VCaP (cell line): ENCODE results near the gene SLC15A3.

Source experiments
- H3K27ac ChIP-seq: fragments of 450-650 bp; 2 replicates; pipeline ENCODE4 v1.5.1; 2017
- TF ChIP-seq, protein P1 (sequence below): fragments of 450-650 bp; conservative IDR thresholded peaks from 2 replicates; pipeline ENCODE4 v1.5.1; 2017; ENCODE audit warnings: mild to moderate bottlenecking, moderate library complexity

Gene SLC15A3

DNA sequence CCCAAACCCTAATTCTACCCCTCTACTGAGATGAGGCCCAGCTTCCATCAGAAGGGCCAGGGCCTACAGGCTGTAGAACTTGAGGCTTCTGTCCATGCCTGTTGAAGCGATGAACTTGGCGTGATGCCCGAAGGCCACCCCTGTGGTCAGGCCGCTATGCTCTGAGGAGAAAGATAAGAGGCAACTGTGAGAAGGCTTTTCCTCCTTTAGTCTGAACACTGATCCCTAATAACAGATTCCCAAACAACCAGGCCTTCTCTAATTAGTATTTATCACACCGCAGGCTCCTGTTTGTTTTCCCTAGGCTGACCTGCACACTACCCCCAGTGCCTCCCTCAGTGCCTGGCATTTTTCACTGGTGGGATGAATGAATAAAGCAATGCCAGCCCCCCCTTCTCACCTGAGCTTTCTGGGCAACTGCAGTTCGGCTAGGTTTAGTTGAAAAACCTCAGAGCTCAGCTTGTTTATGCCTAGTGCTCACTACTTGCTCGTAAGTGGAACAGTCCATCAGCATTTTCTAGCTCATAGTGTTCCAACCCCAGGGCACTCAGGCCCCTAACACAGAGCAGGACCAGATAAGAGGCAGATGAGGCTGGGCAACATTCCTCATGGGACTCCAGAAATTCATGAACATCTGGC is 60.8 kb downstream of the SLC15A3 start:
- TF ChIP-seq, protein P1, sequence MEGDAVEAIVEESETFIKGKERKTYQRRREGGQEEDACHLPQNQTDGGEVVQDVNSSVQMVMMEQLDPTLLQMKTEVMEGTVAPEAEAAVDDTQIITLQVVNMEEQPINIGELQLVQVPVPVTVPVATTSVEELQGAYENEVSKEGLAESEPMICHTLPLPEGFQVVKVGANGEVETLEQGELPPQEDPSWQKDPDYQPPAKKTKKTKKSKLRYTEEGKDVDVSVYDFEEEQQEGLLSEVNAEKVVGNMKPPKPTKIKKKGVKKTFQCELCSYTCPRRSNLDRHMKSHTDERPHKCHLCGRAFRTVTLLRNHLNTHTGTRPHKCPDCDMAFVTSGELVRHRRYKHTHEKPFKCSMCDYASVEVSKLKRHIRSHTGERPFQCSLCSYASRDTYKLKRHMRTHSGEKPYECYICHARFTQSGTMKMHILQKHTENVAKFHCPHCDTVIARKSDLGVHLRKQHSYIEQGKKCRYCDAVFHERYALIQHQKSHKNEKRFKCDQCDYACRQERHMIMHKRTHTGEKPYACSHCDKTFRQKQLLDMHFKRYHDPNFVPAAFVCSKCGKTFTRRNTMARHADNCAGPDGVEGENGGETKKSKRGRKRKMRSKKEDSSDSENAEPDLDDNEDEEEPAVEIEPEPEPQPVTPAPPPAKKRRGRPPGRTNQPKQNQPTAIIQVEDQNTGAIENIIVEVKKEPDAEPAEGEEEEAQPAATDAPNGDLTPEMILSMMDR: no peak
- H3K27ac ChIP-seq: peak overlapping the region; percentile 58; the same call in 1 of the 2 replicates

DNA sequence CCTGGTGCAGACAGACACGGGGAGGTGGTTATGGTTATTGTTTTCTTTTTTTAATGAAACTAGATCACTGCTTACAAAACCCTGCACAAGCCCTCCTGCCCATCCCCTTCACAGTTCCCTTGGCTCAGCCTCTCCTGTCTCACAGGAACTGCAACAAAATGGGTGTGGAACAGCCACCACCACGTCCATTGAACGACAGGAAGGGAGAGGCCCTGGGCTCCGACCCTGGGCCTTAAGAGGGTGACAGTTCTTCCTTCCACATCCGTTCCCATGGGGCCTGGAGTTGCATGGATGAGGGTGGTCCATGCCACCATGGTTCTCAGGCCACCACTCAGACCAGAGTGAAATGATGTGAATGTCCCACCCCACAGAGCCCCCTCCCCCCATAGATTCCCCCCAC is 61.3 kb downstream of the SLC15A3 start:
- TF ChIP-seq, protein P1: no peak
- peak overlapping the region; percentile 58 for H3K27ac ChIP-seq

DNA sequence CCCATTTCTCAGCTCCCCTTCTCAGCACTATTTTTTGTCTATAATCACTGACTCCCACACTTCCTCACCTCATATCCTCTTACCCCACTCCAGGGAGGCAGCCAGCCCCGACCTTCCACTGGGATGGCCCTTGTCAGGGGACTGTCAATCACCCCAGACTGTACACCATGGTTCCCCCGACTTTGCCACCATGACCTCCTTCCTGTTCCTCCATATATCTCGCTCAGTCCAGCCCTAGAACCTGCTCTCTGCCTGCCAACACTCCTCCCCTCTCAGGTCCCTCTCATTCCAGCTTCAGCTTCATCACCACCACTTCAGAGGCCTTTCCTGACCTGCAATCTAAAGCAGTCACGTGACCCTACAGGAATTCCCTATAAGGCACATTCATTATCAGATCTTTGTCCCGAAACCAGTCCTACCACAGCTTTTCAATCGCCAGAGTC is 62.1 kb downstream of the SLC15A3 start:
- peak overlapping the region; percentile 58 for H3K27ac ChIP-seq
- TF ChIP-seq, protein P1: no peak

DNA sequence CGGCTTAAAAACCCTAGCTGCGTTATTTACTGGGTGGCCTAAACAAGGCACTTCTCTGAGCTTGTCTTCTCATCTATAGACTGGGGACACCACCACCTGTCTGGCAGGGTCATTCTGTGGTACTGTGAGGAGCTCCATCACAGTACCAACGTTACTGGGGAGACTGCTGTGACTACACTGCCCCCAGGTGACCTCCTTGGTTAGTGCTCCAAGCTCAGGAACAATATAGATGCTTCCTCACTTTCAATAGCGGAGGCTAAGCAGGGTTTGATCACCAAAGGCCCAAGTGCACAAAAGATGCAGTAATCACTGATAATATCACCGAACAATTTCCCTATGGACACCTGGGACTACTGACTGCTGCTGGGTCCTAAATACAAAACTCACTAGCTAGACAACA is 64.4 kb downstream of the SLC15A3 start:
- TF ChIP-seq, protein P1: peak; percentile 73
- H3K27ac ChIP-seq: 0 out of 2 replicates have a peak overlapping the region, but pooled peaks have one; percentile 9
